Iris pigment epithelial cell (primary cell): Measurements from ENCODE around the gene CISTR.
"Not testable (repeated sequence)": the region's sequence is repeated elsewhere in the genome, so short reads cannot be mapped to it uniquely, and the experiment has no call there.

ENCODE experiments used
- DNase-seq: peaks from one replicate; pipeline ENCODE4 v3.0.0-alpha.2; 2011; ENCODE audit warnings: low read depth

The CISTR gene

GRCh38 chr12:53762793-53763192 lies 11.0 kb upstream of the CISTR start:
- DNase-seq: not testable (repeated sequence)

- DNase-seq: no peak
Observed at GRCh38 chr12:53761306-53761705, 9.5 kb upstream of the CISTR start.

GRCh38 chr12:53759261-53759660 lies 7.5 kb upstream of the CISTR start:
- DNase-seq: no peak

GRCh38 chr12:53758730-53759103 lies 6.9 kb upstream of the CISTR start:
- DNase-seq: no peak

- no peak for DNase-seq
Observed at GRCh38 chr12:53758081-53758729, 6.4 kb upstream of the CISTR start.

GRCh38 chr12:53757101-53757770 lies 5.5 kb upstream of the CISTR start:
- DNase-seq: peak; percentile 71

GRCh38 chr12:53756300-53757100 lies 4.7 kb upstream of the CISTR start:
- no peak for DNase-seq

GRCh38 chr12:53755893-53756292 lies 4.1 kb upstream of the CISTR start:
- no peak for DNase-seq

GRCh38 chr12:53755451-53755891 lies 3.7 kb upstream of the CISTR start:
- DNase-seq: no peak

GRCh38 chr12:53754633-53755264 lies 3.0 kb upstream of the CISTR start:
- peak; percentile 47 for DNase-seq

- no peak for DNase-seq
Observed at GRCh38 chr12:53754188-53754585, 2.4 kb upstream of the CISTR start.

- DNase-seq: no peak
Observed at GRCh38 chr12:53752621-53753020, 842 bp upstream of the CISTR start.

GRCh38 chr12:53752192-53752601 lies 418 bp upstream of the CISTR start:
- DNase-seq: no peak

- DNase-seq: no peak
Observed at GRCh38 chr12:53750812-53751335, 905 bp downstream of the CISTR start.

- no peak for DNase-seq
Observed at GRCh38 chr12:53749986-53750811, 1.6 kb downstream of the CISTR start.

GRCh38 chr12:53748072-53748840 lies 3.5 kb downstream of the CISTR start:
- DNase-seq: no peak

- DNase-seq: no peak
Observed at GRCh38 chr12:53747095-53747494, 4.7 kb downstream of the CISTR start.

- DNase-seq: peak; percentile 83
Observed at GRCh38 chr12:53746592-53747092, 5.1 kb downstream of the CISTR start.

- DNase-seq: no peak
Observed at GRCh38 chr12:53744751-53745150, 7.0 kb downstream of the CISTR start.

- no peak for DNase-seq
Observed at GRCh38 chr12:53744130-53744441, 7.7 kb downstream of the CISTR start.
